MG63 (cell line): Measurements from ENCODE around the gene KRTAP4-16. TPM values are rescaled to one million over a fixed set of nuclear protein-coding genes. Genes with fewer than 3 reads are reported as not detected.
"Not testable (repeated sequence)": the region's sequence is repeated elsewhere in the genome, so short reads cannot be mapped to it uniquely, and the experiment has no call there.

Experiments used
- DNase-seq: peaks from one replicate; pipeline ENCODE4 v3.0.0-alpha.2; 2020
- H3K27me3 ChIP-seq: fragments of 250-450 bp; sonication (Bioruptor Pico); 2 replicates; pipeline ENCODE4 v1.5.1; 2020; ENCODE audit warnings: mild to moderate bottlenecking, moderate library complexity
- H3K36me3 ChIP-seq: fragments of 250-450 bp; sonication (Bioruptor Pico); 2 replicates; pipeline ENCODE4 v1.5.1; 2020; ENCODE audit warnings: mild to moderate bottlenecking, moderate library complexity
- H3K4me3 ChIP-seq: fragments of 250-450 bp; sonication (Bioruptor Pico); 2 replicates; pipeline ENCODE4 v1.5.1; 2020; ENCODE audit warnings: mild to moderate bottlenecking, moderate library complexity
- H3K9me3 ChIP-seq: fragments of 250-450 bp; sonication (Bioruptor Pico); 2 replicates; pipeline ENCODE4 v1.5.1; 2020; ENCODE audit warnings: mild to moderate bottlenecking, moderate library complexity
- total RNA-seq: library from RNA; depleted of rRNA; stranded (reverse); fragments of >200 nt; shearing (Covaris generic); gene quantifications from 2 replicates; pipeline ENCODE4 v1.2.3, GENCODE V29; 2014; ENCODE audit warnings: low replicate concordance

KRTAP4-16 gene
- total RNA-seq, 1 experiment from 2014 or later: not detected

- DNase-seq, H3K4me3 ChIP-seq, H3K27me3 ChIP-seq, H3K36me3 ChIP-seq: not testable (repeated sequence)
- H3K9me3 ChIP-seq: peaks cover 11% of the 10 kb centered on the region
These were observed 22.0 kb upstream of the KRTAP4-16 start, which contains the start of gene KRTAP4-12 for GRCh38 chr17:41123991-41124371. Gene KRTAP4-12 (minus strand): TSS chr17:41124182. CDS start chr17:41124122, 60 bp downstream.

DNA sequence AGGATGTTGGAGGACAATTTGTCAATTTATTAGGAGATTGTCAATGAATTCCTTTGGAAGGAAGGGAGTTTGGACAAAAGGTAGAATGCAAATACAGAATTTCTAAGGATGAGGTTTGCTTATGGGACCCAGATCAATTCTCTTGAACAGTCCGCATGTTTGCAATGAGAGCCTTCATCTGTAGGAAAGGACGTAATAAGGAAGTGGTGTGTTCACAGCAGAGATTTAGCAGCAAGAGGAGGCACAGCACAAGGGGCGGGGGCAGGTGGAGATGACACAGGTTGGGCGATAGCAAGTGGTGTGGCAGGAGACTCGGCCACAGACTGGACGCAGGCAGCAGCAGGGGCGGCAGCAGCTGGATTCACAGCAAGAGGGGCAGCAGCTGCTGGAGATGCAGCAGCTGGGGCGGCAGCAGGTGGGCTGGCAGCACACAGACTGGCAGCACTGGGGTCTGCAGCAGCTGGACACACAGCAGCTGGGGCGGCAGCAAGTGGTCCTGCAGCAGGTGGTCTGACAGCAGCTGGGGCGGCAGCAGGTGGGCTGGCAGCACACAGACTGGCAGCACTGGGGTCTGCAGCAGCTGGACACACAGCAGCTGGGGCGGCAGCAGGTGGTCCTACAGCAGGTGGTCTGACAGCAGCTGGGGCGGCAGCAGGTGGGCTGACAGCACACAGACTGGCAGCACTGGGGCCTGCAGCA lies 21.4 kb upstream of the KRTAP4-16 start:
- DNase-seq, H3K4me3 ChIP-seq, H3K27me3 ChIP-seq, H3K36me3 ChIP-seq: not testable (repeated sequence)
- H3K9me3 ChIP-seq: peaks cover 11% of the 10 kb centered on the region

- no peak for DNase-seq
These were observed 19.7 kb upstream of the KRTAP4-16 start for GRCh38 chr17:41121742-41122141.

DNA sequence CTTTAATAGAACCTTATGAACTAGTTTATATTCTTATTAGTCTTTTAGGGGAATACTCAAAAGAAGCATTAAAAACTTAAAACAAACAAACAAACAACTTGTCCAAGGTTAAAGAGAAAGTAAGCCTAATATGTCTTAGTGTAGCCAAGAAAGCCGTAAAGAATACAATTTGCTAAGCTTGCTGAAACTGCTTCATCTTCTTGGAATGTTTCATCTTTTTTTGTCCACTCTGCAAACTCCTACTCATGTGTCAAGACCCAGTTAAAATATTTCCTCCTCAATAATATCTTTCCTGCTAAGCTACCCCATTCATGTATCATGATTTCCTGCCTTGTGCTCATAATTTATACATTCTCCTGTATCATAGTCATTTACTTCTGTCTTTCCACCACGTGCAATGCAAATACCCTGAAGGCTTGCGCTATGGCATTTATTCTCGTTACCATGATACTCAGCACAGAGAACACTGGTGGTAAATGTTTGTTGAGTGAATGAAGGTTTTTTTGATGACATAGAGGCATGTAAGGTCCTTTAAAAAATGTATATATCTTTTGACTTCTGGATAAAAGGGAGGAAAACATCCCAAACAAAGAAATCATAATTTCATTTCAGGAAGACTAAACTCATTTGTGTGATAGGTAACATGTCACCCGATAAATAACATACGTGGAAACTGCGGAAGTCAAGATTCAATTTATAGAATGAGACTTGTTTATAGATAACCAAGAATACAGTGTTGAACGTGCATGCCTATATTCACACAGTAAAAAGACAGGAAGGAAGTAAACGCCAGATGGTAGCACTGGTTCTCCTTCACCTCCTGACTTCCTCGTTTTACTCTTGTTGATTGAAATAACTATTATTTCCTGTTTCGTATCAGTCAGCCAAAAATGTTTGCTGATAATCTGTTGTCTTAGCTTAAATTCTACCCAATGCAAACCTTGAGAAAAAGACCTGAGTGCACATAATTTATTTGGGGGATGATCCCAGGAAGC lies 18.0 kb upstream of the KRTAP4-16 start:
- not testable (repeated sequence) for H3K4me3 ChIP-seq, DNase-seq, H3K27me3 ChIP-seq, H3K36me3 ChIP-seq, H3K9me3 ChIP-seq

More at GRCh38 chr17:41121742-41122141, 19.7 kb upstream of the KRTAP4-16 start:
- H3K27me3 ChIP-seq: no peaks in the 10 kb centered on the region
- no peak overlapping the region for H3K4me3 ChIP-seq
- peaks cover 8% of the 10 kb centered on the region for H3K9me3 ChIP-seq
- H3K36me3 ChIP-seq: no peaks in the 10 kb centered on the region

GRCh38 chr17:41118721-41119120 lies 16.7 kb upstream of the KRTAP4-16 start:
- Histone ChIP-seq H3K36me3 (no peaks in the 10 kb centered on the region), H3K27me3 (no peaks in the 10 kb centered on the region), H3K9me3 (peaks cover 8% of the 10 kb centered on the region), H3K4me3 (no peak overlapping the region)
- no peak for DNase-seq

GRCh38 chr17:41117846-41118386 lies 15.9 kb upstream of the KRTAP4-16 start, which contains the start of gene KRTAP4-11:
Gene KRTAP4-11 (minus strand): TSS chr17:41118373. CDS start chr17:41118315, 58 bp downstream.
- not testable (repeated sequence) for H3K4me3 ChIP-seq, H3K27me3 ChIP-seq, H3K9me3 ChIP-seq, H3K36me3 ChIP-seq, DNase-seq

GRCh38 chr17:41116297-41116696 lies 14.3 kb upstream of the KRTAP4-16 start:
- no peaks in the 10 kb centered on the region for H3K27me3 ChIP-seq
- peaks cover 14% of the 10 kb centered on the region for H3K9me3 ChIP-seq
- no peak overlapping the region for H3K4me3 ChIP-seq
- peaks cover 4% of the 10 kb centered on the region; the same call in 1 of the 2 replicates for H3K36me3 ChIP-seq
- DNase-seq: no peak

- no peak for DNase-seq
- no peaks in the 10 kb centered on the region for H3K27me3 ChIP-seq
- no peak overlapping the region for H3K4me3 ChIP-seq
- H3K36me3 ChIP-seq: peaks cover 4% of the 10 kb centered on the region; the same call in 1 of the 2 replicates
- peaks cover 27% of the 10 kb centered on the region for H3K9me3 ChIP-seq
These were observed 9.3 kb upstream of the KRTAP4-16 start for GRCh38 chr17:41111151-41111885.

- not testable (repeated sequence) for H3K4me3 ChIP-seq, H3K27me3 ChIP-seq, DNase-seq, H3K36me3 ChIP-seq
- H3K9me3 ChIP-seq: peaks cover 27% of the 10 kb centered on the region
These were observed 6.8 kb upstream of the KRTAP4-16 start for GRCh38 chr17:41108728-41109386.

DNA sequence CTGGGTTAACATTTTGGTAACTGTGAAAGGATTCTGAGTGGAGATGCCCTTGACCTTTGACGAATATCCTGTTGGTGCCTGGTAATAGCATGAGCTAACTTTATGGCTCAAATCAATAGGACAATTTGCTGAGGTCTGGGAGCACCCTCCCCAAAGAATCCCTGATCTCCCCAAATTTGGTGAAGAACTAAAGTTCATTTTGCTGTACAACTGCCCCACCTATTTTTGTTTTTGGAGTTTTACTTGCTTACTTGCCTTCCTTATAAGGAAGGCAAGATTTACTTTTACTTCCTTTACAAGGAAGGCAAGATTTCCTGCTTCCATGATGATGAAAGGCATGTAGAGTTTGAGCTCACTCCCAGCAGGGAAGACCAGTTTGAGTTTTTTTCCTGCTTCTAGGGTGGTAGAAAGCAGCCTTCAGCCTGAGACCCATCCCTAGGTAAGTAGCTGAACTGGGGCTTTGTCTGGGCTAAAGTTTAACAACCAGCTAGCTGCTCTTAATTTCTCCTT lies 6.0 kb upstream of the KRTAP4-16 start:
- H3K36me3 ChIP-seq: peaks cover 4% of the 10 kb centered on the region; the same call in 1 of the 2 replicates
- DNase-seq: no peak
- H3K4me3 ChIP-seq: no peak overlapping the region
- no peaks in the 10 kb centered on the region for H3K27me3 ChIP-seq
- H3K9me3 ChIP-seq: peaks cover 22% of the 10 kb centered on the region

- DNase-seq, H3K4me3 ChIP-seq, H3K9me3 ChIP-seq, H3K36me3 ChIP-seq, H3K27me3 ChIP-seq: not testable (repeated sequence)
These were observed 3.3 kb upstream of the KRTAP4-16 start, which contains the start of gene KRTAP4-9 for GRCh38 chr17:41105347-41105746. Gene KRTAP4-9 (plus strand): TSS chr17:41105389. CDS start chr17:41105389, 0 bp downstream.

- not testable (repeated sequence) for H3K9me3 ChIP-seq, H3K36me3 ChIP-seq, H3K4me3 ChIP-seq, DNase-seq, H3K27me3 ChIP-seq
These were observed 2.5 kb upstream of the KRTAP4-16 start for GRCh38 chr17:41104386-41105038.

GRCh38 chr17:41103896-41104295 lies 1.9 kb upstream of the KRTAP4-16 start:
- Histone ChIP-seq H3K4me3 (no peak overlapping the region), H3K27me3 (no peaks in the 10 kb centered on the region), H3K36me3 (no peaks in the 10 kb centered on the region), H3K9me3 (peaks cover 6% of the 10 kb centered on the region)
- DNase-seq: no peak

- not testable (repeated sequence) for H3K27me3 ChIP-seq, H3K36me3 ChIP-seq, H3K4me3 ChIP-seq, H3K9me3 ChIP-seq
- DNase-seq: peak; percentile 66
These were observed 2.1 kb downstream of the KRTAP4-16 start for GRCh38 chr17:41099682-41100480.
